ENCODE data around the gene TRAPPC3. TPM values are rescaled to one million over a fixed set of nuclear protein-coding genes. Genes with fewer than 3 reads are reported as not detected.

The TRAPPC3 gene
- total and polyA plus RNA-seq, 9 of the 15 experiments (the other 6 are each of a cell fraction or from before 2014, with no cell fraction given) = 20.6 to 141 (median 112) TPM

GRCh38 chr1:36155408-36156328, 6.4 kb upstream of the TRAPPC3 start, which contains the start of gene MAP7D1 (continued):
- TF ChIP-seq ZBTB40 (IDR thresholded peaks at IDR 0.05) (peak; percentile 40; the same call in 1 of the 2 replicates), ZBTB40 (CRISPR knock-in tag; IDR thresholded peaks at IDR 0.05) (no peak), ZNF77 (CRISPR knock-in tag; IDR thresholded peaks at IDR 0.05) (no peak), MCM7 (IDR thresholded peaks at IDR 0.05) (no peak), SIX5 (IDR thresholded peaks at IDR 0.05; ENCODE audit: borderline replicate concordance in 1 of 2, insufficient read depth in 1 of 2, low read depth in 1 of 2, low read length in 2 of 2) (no peak; a peak in 1 of 4 replicates), HMGN3 (IDR thresholded peaks at IDR 0.05; ENCODE audit: borderline replicate concordance, extremely low read depth, insufficient read length, low read depth, low read length) (no peak), ATF7 (IDR thresholded peaks at IDR 0.05) (peak; percentile 98), TCF15 (CRISPR knock-in tag; IDR thresholded peaks at IDR 0.05) (no peak; the same call in 1 of the 2 replicates), TBP (optimal IDR thresholded peaks at IDR 0.05; ENCODE audit: low read depth, low read length) (peak; percentile 94)

Data from K562 (cell line).